Ovary (tissue), 3 donors: ENCODE data around the gene LRCH3.

Experiments used
- CTCF ChIP-seq, 3 donors: fragments of 450-650 bp in 2 of 3; fragments of 200-600 bp in 1 of 3; IDR thresholded peaks; one replicate each; pipeline versions ENCODE4 v1.5.1 to v1.8.0; 2016 to 2022; ENCODE audit warnings: antibody characterized with exemption in 3 of 3, mild to moderate bottlenecking in 1 of 3
- POLR2A ChIP-seq: fragments of 450-650 bp; IDR thresholded peaks from one replicate; pipeline ENCODE4 v1.6.1; 2017; ENCODE audit warnings: antibody characterized with exemption, mild to moderate bottlenecking, moderate library complexity
- donor health status: DM: no; HTN: no; CAD: no.

GRCh38 chr3:197761784-197762183 lies 29.3 kb upstream of the LRCH3 start:
- no peak for TF ChIP-seq CTCF (IDR thresholded peaks at IDR 0.05)
- TF ChIP-seq POLR2A = no peak
